Measurements from ENCODE around the gene PRRC2A.

Gene PRRC2A

DNA sequence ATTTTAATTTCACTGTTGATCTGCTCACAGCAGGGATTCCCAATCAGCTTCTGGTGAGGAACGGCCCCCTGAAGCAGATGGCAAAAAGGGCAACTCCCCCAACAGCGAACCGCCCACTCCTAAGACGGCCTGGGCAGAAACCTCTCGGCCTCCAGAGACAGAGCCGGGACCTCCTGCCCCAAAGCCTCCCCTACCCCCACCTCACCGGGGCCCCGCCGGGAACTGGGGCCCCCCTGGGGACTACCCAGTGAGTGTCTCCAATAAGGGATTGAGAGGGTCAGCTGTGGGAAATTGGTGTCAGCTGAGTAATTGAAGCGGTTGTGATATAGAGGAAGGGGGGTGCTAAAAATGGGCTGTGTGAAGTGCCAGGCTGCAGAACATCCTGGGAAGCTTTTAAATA, 6.4 kb downstream of the PRRC2A start:
- DNase-seq (ENCODE audit: low spot score), result no peak

DNA sequence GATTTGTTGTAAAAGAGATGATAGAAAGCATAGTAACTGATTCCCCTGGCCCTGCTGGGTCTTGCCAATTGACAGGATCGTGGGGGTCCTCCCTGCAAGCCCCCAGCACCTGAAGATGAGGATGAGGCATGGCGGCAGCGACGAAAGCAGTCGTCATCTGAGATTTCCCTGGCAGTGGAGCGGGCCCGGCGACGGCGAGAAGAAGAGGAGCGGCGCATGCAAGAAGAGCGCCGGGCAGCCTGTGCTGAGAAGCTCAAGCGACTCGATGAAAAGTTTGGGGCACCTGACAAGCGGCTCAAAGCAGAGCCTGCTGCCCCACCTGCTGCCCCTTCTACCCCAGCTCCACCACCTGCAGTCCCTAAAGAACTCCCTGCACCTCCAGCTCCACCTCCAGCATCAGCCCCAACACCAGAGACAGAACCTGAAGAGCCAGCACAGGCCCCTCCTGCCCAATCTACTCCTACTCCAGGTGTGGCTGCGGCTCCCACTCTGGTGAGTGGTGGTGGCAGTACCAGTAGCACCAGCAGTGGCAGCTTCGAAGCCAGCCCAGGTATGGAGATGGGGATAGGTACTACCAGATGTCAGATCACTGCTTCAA, 7.3 kb downstream of the PRRC2A start:
- DNase-seq (ENCODE audit: low spot score), result no peak

DNA sequence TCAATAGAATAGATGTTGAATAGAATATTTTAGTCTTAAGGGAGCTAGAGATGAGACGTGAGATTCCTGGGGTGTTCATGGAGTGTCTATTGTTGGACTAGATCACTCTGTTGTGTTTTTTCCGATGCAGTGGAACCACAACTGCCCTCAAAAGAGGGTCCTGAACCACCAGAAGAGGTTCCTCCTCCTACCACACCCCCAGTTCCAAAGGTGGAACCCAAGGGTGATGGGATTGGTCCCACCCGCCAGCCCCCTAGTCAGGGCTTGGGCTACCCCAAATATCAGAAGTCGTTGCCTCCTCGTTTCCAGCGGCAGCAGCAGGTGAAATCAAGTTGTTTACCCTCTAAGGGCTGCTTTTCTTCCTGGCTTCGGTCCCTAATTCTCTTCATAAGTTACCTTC, 8.5 kb downstream of the PRRC2A start:
- no peak for DNase-seq (ENCODE audit: low spot score)

DNA sequence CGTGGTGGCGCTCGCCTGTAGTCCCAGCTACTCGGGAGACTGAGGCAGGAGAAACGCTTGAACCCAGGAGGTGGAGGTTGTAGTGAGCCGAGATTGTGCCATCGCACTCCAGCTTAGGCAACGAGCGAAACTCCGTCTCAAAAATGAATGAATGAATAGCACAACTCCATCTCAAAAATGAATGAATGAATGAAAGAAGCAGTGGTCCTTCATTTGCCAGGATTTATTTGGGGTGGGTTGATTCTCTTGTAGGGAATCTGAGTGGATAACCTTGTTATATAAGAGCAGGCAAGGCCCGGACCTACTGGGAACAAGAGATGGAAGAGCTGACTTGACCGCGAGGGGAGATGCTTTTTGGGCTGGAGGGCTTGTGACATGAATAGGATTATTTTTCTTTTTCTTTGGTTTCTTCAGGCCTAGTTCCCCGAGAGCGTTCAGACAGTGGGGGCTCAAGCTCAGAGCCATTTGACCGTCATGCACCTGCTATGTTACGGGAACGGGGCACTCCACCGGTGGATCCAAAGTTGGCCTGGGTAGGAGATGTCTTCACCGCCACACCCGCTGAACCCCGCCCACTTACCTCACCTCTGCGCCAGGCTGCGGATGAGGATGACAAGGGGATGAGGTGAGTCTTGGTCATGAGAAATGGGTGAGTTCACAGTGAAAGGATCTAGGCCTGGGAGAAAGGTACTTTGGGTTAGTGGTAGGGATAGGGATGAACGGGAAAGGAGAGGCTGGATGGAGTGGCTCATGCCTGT, 9.8 kb downstream of the PRRC2A start:
- DNase-seq (ENCODE audit: low spot score), result no peak

DNA sequence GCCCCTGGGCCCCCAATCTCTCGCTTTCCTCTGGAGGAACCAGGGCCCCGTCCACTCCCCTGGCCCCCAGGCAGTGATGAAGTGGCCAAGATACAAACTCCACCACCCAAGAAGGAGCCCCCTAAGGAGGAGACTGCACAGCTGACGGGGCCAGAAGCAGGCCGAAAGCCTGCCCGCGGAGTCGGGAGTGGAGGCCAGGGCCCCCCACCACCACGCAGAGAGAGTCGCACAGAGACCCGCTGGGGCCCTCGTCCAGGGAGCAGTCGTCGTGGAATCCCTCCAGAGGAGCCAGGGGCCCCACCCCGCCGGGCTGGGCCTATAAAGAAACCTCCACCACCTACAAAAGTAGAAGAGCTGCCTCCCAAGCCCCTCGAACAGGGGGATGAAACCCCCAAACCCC, 10.7 kb downstream of the PRRC2A start:
- DNase-seq (ENCODE audit: low spot score), result no peak

DNA sequence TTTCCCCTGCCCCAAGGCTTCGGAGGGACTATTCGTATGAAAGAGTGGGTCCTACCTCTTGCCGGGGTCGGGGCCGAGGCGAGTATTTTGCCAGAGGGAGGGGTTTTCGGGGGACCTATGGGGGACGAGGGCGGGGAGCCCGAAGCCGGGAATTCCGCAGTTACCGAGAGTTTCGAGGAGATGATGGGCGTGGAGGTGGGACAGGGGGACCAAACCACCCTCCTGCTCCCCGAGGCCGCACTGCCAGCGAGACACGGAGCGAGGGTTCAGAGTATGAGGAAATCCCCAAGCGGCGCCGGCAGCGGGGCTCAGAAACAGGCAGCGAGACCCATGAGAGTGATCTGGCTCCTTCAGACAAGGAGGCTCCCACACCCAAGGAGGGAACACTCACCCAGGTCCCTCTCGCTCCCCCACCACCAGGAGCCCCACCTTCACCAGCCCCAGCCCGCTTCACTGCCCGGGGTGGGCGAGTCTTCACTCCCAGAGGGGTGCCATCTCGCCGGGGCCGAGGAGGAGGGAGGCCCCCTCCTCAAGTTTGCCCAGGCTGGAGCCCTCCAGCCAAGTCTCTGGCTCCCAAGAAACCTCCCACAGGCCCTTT, 11.3 kb downstream of the PRRC2A start:
- no peak for DNase-seq (ENCODE audit: low spot score)

DNA sequence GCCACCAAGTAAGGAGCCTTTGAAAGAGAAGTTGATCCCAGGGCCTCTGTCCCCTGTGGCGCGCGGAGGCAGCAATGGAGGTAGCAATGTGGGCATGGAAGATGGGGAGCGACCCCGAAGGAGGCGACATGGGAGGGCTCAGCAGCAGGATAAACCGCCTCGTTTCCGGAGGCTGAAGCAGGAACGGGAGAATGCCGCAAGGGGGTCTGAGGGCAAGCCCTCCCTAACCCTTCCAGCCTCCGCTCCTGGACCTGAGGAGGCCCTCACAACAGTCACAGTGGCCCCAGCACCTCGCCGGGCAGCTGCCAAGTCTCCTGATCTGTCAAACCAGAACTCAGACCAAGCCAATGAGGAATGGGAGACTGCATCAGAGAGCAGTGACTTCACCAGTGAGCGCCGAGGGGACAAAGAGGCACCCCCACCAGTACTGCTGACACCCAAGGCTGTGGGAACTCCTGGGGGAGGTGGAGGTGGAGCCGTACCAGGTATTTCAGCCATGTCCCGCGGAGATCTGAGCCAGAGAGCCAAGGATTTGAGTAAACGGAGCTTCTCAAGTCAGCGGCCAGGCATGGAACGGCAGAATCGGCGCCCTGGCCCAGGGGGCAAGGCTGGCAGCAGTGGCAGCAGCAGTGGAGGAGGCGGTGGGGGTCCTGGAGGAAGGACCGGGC, 11.9 kb downstream of the PRRC2A start:
- DNase-seq (ENCODE audit: low spot score), result no peak

DNA sequence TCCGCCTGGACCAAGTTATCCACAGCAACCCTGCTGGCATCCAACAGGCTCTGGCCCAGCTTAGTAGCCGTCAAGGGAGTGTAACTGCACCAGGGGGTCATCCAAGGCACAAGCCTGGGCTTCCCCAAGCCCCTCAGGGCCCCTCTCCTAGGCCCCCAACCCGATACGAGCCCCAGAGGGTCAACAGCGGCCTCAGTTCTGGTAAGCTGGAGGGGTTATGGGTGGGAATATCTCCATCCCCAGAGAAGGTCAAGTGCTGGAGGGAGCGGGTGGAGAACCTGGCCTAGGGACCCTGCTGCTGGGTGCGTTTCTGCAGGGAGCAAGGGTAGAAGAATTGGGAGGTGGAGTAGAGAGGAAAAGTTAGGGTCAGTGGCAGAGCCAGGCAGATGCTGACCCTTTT, 12.9 kb downstream of the PRRC2A start:
- no peak for DNase-seq (ENCODE audit: low spot score)

DNA sequence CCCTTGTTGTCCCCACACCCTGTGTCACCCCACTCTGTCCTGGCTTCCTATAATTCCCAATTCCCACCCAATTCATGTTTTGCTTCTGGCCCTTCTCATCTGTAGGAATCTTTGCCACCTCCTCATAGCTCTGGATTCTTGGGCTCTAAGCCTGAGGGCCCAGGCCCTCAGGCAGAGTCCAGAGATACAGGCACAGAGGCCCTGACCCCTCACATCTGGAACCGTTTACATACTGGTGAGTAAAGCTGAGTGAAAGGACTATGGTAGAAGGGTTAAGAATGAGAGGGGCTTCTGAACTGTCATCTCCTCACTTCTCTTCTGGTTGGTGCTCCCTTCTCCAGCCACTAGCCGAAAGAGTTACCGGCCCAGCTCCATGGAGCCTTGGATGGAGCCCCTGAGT, 13.6 kb downstream of the PRRC2A start:
- DNase-seq (ENCODE audit: low spot score), result no peak

DNA sequence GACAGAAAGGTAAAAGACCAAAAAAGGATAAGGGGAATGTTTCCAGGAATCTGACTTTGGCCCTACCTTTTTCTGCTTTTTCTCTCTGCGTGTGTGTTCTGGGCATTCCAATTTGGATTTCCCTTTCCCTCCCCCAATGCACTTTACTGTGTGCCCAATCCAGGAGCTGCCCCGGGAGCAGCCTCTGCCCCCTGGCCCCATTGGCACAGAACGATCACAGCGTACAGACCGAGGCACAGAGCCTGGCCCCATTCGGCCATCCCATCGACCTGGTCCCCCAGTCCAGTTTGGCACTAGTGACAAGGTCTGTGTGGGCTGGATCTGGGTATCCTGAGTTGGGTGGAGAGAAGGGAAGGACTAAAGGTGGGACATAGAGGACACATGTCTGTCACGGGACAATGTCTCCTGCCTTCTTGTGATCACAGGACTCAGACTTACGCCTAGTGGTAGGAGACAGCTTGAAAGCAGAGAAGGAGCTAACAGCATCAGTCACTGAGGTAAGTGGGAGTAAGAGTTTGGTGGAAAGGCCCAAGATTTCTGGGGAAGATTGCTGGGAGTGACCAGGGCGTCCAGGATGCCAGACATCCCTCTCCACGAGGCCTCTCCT, 14.6 kb downstream of the PRRC2A start:
- DNase-seq (ENCODE audit: low spot score), result no peak

DNA sequence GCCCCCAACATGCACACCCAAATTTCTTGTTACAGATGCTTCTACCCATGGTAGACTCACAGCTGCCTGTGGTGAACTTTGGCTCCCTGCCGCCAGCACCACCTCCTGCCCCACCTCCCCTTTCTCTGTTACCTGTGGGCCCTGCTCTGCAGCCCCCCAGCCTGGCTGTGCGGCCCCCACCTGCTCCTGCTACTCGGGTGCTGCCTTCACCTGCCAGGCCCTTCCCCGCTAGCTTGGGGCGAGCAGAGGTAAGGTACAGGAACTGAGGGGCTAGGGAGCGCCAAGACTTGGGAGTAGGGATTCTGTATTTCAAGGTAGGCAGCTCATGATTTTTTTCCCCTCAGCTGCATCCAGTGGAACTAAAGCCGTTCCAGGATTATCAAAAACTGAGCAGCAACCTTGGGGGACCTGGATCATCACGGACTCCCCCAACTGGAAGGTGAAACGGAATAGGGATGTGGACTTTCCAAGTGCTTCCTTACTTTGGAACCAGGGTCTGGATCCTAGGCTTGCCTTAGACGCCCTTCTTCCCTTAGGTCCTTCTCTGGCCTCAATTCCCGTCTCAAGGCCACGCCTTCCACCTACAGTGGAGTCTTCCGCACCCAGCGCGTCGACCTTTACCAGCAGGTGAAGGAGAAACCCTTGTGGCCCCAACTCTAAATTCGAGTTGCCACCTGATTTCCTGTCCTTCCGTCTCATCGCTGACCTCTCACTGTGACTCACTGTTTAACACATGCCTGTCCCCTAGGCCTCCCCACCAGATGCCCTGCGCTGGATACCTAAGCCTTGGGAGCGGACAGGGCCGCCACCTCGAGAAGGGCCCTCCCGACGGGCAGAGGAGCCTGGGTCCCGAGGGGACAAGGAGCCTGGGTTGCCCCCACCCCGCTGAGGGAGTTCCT, 16.4 kb downstream of the PRRC2A start:
- no peak for DNase-seq (ENCODE audit: low spot score)

DNA sequence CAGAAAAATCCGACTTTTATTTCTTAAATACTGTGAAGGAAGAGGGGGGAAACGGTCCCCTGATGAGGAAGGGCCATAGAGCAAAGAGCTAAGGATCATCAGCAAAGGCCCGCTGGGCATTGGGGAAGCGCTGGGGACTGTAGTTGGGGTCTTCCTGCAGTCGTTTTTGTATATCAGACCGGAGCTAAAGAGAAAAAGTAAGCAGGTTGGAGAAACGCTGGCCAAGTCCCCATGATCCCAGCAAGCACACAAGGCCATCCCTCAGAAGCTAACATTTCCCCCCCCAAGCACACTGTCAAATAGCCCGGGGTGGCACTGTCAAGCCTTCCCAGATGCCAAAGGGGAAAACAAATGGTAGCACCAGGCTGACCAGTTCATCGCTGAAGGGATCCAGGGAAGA, 18.5 kb downstream of the PRRC2A start:
- DNase-seq (ENCODE audit: low spot score), result no peak

DNA sequence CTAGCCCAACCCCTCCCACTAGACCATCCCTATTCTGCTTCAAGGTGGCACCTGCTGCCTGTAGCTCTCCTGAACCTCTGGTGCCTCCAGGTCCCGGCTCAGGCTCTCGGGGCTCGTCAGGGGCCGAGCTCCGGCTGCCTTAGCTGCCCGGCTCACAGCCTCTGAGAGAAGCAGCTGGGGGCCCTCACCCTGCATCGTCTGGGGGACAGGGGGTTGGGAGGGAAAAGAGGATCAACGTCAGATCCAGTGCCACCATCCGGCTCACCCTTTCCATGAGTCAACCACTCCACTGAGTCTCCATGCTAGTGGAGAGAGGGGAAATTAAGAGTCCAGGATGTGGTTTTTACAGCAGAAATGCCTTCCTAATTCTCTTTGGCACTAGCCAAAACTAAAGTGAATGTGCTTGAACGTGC, 18.9 kb downstream of the PRRC2A start:
- no peak for DNase-seq (ENCODE audit: low spot score)

DNA sequence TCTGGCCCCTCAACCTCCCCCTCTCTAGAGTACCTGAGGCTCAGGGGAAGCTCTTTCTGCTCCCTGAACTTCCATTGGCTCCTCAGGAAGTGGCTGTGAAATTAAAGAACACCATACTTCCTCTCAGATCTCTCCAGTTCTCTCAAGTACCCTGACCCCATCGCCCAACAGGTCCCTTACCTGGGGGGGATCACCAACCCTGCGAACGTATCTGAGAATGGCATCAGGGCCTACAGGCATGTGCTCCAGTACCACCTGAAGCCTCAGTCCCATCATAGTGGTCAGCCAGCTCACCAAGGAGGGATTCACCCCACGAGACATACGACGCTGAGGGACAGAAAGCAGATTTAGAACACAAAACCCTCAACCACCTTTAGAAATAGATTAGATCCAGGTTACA, 20.1 kb downstream of the PRRC2A start:
- no peak for DNase-seq (ENCODE audit: low spot score)

DNA sequence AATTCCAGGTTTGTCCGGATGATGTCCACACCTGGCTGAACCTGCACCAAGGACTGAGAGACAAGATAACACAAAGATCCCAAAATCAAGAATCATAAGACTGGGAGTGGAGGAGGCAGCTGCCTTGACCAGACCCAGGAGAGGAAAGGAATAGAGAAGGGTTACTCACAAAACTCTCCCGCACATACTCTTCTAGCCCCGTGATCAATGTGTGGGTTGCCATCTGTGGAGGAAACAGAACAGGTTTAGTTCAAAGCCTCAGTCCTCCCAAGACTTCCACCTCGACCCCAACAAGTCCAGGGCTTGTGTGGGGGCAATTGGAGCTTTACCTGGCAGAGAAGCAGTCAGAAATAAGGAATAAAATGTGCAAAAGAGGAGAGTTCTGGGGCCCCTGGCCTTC, 20.9 kb downstream of the PRRC2A start:
- no peak for DNase-seq (ENCODE audit: low spot score)

DNA sequence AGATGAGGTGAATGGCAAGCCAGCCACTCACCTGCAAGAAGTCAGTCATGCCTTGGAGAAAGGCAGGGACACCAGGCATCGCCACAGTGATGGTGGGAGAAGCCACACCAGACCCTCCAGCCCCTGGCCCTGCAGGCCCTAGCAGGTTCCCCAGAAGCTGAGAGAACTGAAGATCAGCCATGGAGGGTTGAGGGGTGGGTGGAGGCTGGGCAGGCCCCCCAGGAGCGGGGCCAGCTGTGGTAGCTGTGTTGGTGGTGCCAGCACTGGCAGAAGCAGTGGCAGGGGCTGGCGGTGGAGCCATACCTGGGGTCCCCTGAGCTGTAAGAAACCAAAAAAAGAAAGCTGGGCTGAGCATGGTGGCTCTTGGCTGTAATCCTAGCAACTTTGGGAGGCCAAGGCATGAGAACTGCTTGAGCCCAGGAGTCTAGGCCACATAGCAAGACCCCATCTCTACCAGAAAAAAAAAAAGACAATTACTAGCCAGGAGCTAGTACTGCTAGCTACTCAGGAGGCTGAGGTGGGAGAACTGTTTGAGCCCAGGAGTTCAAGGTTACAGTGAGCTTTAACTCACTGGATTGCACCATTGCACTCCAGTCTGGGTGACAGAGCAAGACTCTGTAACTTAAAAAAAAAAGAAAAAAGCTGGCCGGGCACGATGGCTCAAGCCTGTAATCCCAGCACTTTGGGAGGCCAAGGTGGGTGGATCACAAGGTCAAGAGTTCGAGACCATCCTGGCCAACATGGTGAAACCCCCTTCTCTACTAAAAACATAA, 22.5 kb downstream of the PRRC2A start:
- no peak for DNase-seq (ENCODE audit: low spot score)

DNA sequence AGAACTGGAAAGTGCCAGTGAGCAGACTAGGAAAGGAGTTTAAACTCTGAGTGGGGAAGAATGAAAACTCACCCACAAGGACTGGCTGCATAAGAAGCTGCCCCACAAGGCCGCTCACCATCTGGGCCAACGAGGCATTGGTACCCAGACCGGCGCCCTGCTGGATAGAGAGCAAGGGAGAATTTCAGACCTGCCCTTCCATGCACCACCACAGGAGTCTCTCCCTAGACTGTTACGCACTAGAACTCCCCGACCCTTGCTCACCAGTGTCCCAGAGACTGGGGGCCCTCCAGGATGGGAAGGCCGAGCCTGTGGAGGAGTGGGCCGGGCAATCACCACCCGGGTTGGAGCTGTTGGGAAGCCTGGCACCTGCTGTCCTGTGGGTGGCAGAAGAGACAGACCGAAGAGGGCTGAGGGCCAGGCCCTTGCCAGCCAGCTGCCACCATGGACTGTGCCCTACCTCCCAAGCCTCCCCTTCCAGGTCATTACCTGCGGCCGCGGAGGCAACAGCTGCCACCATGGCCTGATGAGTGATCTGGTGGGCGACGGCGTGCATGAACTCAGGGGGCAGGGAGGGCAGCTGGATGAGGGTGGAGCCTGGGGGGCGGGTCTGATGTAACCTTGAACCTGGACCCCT, 23.4 kb downstream of the PRRC2A start:
- no peak for DNase-seq (ENCODE audit: low spot score)

DNA sequence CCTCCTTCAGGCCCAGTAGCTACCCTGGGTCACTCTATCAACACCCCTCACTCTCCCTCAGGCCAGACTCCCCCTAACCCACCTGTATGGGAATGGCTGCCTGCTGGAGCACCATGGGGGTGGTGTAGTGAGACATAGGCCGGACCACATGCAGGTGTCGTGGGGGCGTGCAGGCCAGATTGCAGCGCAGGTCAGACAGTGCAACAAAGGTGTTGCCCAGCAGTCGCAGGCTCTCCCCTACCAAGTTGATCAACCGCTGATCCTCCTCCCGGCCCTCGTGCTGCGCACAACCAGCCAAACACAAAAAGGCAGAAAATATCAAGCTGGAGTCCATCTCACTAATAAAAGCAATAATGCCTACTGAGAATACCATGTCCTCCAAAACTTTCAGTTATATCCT, 24.8 kb downstream of the PRRC2A start:
- DNase-seq (ENCODE audit: low spot score), result no peak

DNA sequence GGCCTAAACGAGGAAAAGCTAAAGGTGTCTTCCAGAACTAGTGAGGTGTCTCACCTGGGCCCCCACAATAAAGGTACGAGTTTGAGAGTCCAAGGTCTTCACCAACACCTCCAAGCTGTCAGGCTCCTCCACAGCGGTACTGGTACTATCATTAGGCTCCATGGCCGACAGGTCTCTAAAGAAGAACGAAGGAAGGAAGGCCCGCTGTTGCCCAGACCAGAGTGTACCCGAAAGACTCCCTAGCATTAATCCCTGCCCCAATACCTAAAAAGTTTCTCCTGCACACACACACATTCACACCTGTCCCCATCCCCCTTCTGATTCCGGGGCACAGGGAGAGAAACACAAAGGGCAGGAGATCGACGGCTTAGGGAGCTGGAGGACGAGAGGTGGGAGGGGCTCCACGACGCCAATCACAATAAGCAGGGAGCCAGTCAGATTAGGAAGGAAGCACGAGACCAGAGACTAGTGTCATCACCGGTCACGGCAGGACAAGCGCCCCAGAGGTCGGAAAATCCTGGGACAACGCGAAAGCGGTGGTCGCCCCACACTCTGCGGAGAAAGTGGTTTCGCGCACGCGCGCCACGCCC, 31.2 kb downstream of the PRRC2A start:
- peak; percentile 14 for DNase-seq (ENCODE audit: low spot score)

Data from hematopoietic multipotent progenitor cell treated with erythropoietin and hydrocortisone succinate and interleukin-3 and kit ligand, for 15 days (in vitro differentiated cells).